Neuronal stem cell (in vitro differentiated cells): ENCODE results near the gene CERS3.

Experiments used
- DNase-seq: peaks from one replicate; pipeline ENCODE4 v3.0.0-alpha.2; 2013; ENCODE audit warnings: low spot score
- H2AFZ ChIP-seq: one replicate; pipeline ENCODE4 v1.6.1; 2013; ENCODE audit warnings: mild to moderate bottlenecking, low read length, inconsistent platforms
- H2AK5ac ChIP-seq: 2 replicates; pipeline ENCODE4 v1.6.1; 2013; ENCODE audit warnings: low read depth, mild to moderate bottlenecking, inconsistent platforms, low read length, moderate library complexity, mixed read lengths
- H2BK120ac ChIP-seq: 2 replicates; pipeline ENCODE4 v1.6.1; 2013; ENCODE audit warnings: low read depth, mild to moderate bottlenecking, inconsistent platforms, low read length, moderate library complexity, mixed read lengths
- H2BK12ac ChIP-seq: one replicate; pipeline ENCODE4 v1.6.1; 2013; ENCODE audit warnings: low read length, inconsistent platforms
- H2BK15ac ChIP-seq: 2 replicates; pipeline ENCODE4 v1.6.1; 2013; ENCODE audit warnings: mild to moderate bottlenecking, low read length, inconsistent platforms, mixed read lengths
- H2BK5ac ChIP-seq: one replicate; pipeline ENCODE4 v1.6.1; 2013; ENCODE audit warnings: inconsistent platforms, mild to moderate bottlenecking, low read length, moderate library complexity
- H3K14ac ChIP-seq: one replicate; pipeline ENCODE4 v1.6.1; 2013; ENCODE audit warnings: low read length, inconsistent platforms
- H3K18ac ChIP-seq: 2 replicates; pipeline ENCODE4 v1.6.1; 2013; ENCODE audit warnings: low read length, inconsistent platforms
- H3K23ac ChIP-seq: 2 replicates; pipeline ENCODE4 v1.6.1; 2013; ENCODE audit warnings: low read depth, mild to moderate bottlenecking, mixed read lengths, low read length, inconsistent platforms; ENCODE audit not compliant: poor library complexity
- H3K27ac ChIP-seq: replicated peaks from 3 replicates; pipeline ENCODE4 v1.5.1; 2013; ENCODE audit warnings: low read length, inconsistent platforms
- H3K27me3 ChIP-seq, 3 experiments: 2 replicates each; pipeline ENCODE4 v1.6.1; 2013; ENCODE audit warnings: low read length in 3 of 3, mild to moderate bottlenecking in 2 of 3, inconsistent platforms in 1 of 3, low read depth in 1 of 3, mixed read lengths in 1 of 3, moderate library complexity in 1 of 3; ENCODE audit not compliant: control insufficient read depth in 3 of 3, insufficient read depth in 3 of 3
- H3K36me3 ChIP-seq, 2 donors: replicated peaks in 1 of 2; 2 replicates each; pipeline ENCODE4 v1.6.1; 2013; ENCODE audit warnings: low read length in 2 of 2; ENCODE audit not compliant: control insufficient read depth in 2 of 2, insufficient read depth in 2 of 2
- H3K4ac ChIP-seq: 2 replicates; pipeline ENCODE4 v1.6.1; 2013; ENCODE audit warnings: inconsistent platforms, mild to moderate bottlenecking, low read length, moderate library complexity
- H3K4me1 ChIP-seq, 2 donors: 1 replicate in 1 of 2; 2 replicates in 1 of 2; pipeline ENCODE4 v1.6.1; 2013; ENCODE audit warnings: low read length in 2 of 2, low read depth in 1 of 2; ENCODE audit not compliant: control insufficient read depth in 2 of 2, insufficient read depth in 1 of 2
- H3K4me2 ChIP-seq: one replicate; pipeline ENCODE4 v1.6.1; 2013; ENCODE audit warnings: mild to moderate bottlenecking, low read length, inconsistent platforms; ENCODE audit not compliant: insufficient read depth, poor library complexity, severe bottlenecking
- H3K4me3 ChIP-seq, 2 donors: 2 replicates each; pipeline ENCODE4 v1.5.1; 2013; ENCODE audit warnings: low read length in 2 of 2, mild to moderate bottlenecking in 2 of 2, inconsistent platforms in 1 of 2, moderate library complexity in 1 of 2
- H3K79me1 ChIP-seq: one replicate; pipeline ENCODE4 v1.6.1; 2013; ENCODE audit warnings: low read depth, mild to moderate bottlenecking, inconsistent platforms, low read length, moderate library complexity
- H3K9ac ChIP-seq: one replicate; pipeline ENCODE4 v1.6.1; 2013; ENCODE audit warnings: mild to moderate bottlenecking, low read depth, low read length, inconsistent platforms; ENCODE audit not compliant: poor library complexity
- H3K9me3 ChIP-seq, 2 donors: replicated peaks in 1 of 2; 2 replicates each; pipeline versions ENCODE3 to v1.6.1; 2013; ENCODE audit warnings: low read length in 2 of 2, mild to moderate bottlenecking in 2 of 2, inconsistent platforms in 1 of 2, low read depth in 1 of 2, mixed read lengths in 1 of 2, moderate library complexity in 1 of 2; ENCODE audit not compliant: control insufficient read depth in 2 of 2, insufficient read depth in 1 of 2
- H4K8ac ChIP-seq: one replicate; pipeline ENCODE4 v1.6.1; 2013; ENCODE audit warnings: low read depth, mild to moderate bottlenecking, inconsistent platforms, low read length, moderate library complexity
- H4K91ac ChIP-seq: one replicate; pipeline ENCODE4 v1.6.1; 2013; ENCODE audit warnings: low read length, low read depth, mild to moderate bottlenecking, inconsistent platforms; ENCODE audit not compliant: poor library complexity
- WGBS, 2 donors: extraction: QIAGEN DNeasy Blood & Tissue Kit; methylation state at CpG; one replicate each; pipeline ENCODE4 v1.1.7; 2013; ENCODE audit warnings: missing lambda C conversion rate in 2 of 2, mixed read lengths in 1 of 2; ENCODE audit not compliant: insufficient read length in 2 of 2, insufficient replicate concordance in 1 of 2; ENCODE audit errors: extremely low coverage in 2 of 2; 5-methylcytosine and 5-hydroxymethylcytosine counted together

CERS3 gene

DNA sequence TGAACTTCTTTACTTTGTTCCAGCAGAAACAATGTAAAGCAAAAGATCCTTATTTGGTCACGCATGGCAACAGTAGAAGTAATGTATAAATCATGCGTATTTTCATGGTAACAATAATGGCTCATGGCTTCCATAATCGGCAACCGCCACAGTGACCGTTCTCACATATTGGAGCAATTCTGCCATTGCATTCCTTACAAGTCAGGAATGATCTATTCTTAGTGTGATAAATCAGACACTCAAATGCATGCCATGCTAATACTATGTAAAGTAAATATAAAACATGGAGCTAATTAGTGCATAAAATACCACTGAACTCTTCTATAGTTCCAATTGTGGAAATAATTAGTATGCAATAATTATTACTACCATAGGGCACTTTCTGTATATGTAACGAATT, 13.5 kb upstream of the CERS3 start:
- no peak for DNase-seq
- Histone ChIP-seq H2BK120ac (no peak overlapping the region), H3K9ac (no peak overlapping the region), H2AK5ac (no peak overlapping the region), H3K4me2 (no peak overlapping the region), H3K23ac (no peak overlapping the region), H4K8ac (no peak overlapping the region), H3K9me3 (peaks cover 0 to 2% of the 10 kb centered on the region in 2 donors), H4K91ac (no peak overlapping the region), H2AFZ (no peak overlapping the region), H3K14ac (no peak overlapping the region), H2BK5ac (no peak overlapping the region), H3K4me1 (no peaks in the 10 kb centered on the region), H2BK15ac (no peak overlapping the region), H3K79me1 (no peaks in the 10 kb centered on the region), H3K4ac (no peak overlapping the region), H3K18ac (no peak overlapping the region), H3K36me3 (no peaks in the 10 kb centered on the region), H3K4me3 (no peak overlapping the region), H3K27ac (no peak overlapping the region), H3K27me3 (no peaks in the 10 kb centered on the region), H2BK12ac (no peak overlapping the region)
- no CpG with 5 or more reads among the region's 6 CpGs for WGBS, 2 donors

DNA sequence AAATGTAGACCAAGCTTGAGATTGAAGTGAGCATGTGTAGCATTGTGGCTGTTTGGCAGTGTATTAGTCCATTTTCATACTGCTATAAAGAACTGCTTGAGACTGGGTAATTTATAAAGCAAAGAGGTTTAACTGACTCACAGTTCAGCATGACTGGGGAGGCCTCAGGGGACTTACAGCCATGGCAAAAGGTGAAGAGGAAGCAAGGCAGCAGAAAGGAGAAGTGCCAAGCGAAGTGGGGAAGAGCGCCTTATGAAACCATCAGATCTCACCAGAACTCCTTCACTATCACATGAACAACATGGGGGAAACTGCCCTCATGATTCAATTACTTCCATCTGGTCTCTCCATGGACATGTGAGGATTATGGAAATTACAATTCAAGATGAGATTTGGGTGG, 8.6 kb upstream of the CERS3 start:
- no peaks in the 10 kb centered on the region for H3K27me3 ChIP-seq
- no peaks in the 10 kb centered on the region for H3K36me3 ChIP-seq
- H2BK15ac ChIP-seq: no peak overlapping the region
- no peak overlapping the region for H4K8ac ChIP-seq
- no peaks in the 10 kb centered on the region for H3K4me1 ChIP-seq
- no peak overlapping the region for H2BK120ac ChIP-seq
- DNase-seq: no peak
- no peak overlapping the region for H2AFZ ChIP-seq
- H3K14ac ChIP-seq: no peak overlapping the region
- H3K18ac ChIP-seq: no peak overlapping the region
- H3K4me3 ChIP-seq: no peak overlapping the region
- no peak overlapping the region for H3K4me2 ChIP-seq
- no peak overlapping the region for H4K91ac ChIP-seq
- no peak overlapping the region for H3K9ac ChIP-seq
- H3K27ac ChIP-seq: no peak overlapping the region
- H2AK5ac ChIP-seq: no peak overlapping the region
- no CpG with 5 or more reads among the region's 2 CpGs for WGBS, 2 donors
- H2BK5ac ChIP-seq: no peak overlapping the region
- H3K4ac ChIP-seq: no peak overlapping the region
- no peaks in the 10 kb centered on the region for H3K79me1 ChIP-seq
- H2BK12ac ChIP-seq: no peak overlapping the region
- H3K9me3 ChIP-seq: no peaks in the 10 kb centered on the region
- no peak overlapping the region for H3K23ac ChIP-seq

DNA sequence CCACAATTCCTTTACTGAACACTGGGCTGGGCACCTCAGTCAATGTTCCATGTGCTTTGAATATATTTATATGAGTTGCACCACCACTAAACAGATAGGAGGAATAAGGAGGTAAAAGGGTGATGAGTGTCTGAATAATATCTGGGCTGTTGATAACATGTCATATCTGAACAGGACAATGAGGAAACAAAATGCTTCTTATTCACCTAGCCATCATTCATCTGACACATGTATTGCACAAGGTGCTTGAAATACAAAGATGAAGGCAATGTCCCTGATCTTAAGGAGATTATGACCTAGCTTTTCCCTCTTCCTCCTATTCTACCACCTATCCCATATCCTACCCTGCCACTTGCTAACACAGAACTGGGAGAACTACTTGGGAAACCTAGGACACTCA, 8.0 kb upstream of the CERS3 start:
- no peak for DNase-seq
- H4K91ac ChIP-seq: no peak overlapping the region
- H2BK15ac ChIP-seq: no peak overlapping the region
- H2AFZ ChIP-seq: no peak overlapping the region
- no peak overlapping the region for H3K23ac ChIP-seq
- no peak overlapping the region for H2AK5ac ChIP-seq
- H3K4me1 ChIP-seq: no peaks in the 10 kb centered on the region
- H3K79me1 ChIP-seq: no peaks in the 10 kb centered on the region
- no peak overlapping the region for H3K18ac ChIP-seq
- no peak overlapping the region for H3K4me2 ChIP-seq
- H4K8ac ChIP-seq: no peak overlapping the region
- H3K27ac ChIP-seq: no peak overlapping the region
- H2BK12ac ChIP-seq: no peak overlapping the region
- H3K9me3 ChIP-seq: no peaks in the 10 kb centered on the region
- H3K4me3 ChIP-seq: no peak overlapping the region
- H3K36me3 ChIP-seq: no peaks in the 10 kb centered on the region
- H3K14ac ChIP-seq: no peak overlapping the region
- H2BK5ac ChIP-seq: no peak overlapping the region
- H3K9ac ChIP-seq: no peak overlapping the region
- no peak overlapping the region for H3K4ac ChIP-seq
- no peak overlapping the region for H2BK120ac ChIP-seq
- H3K27me3 ChIP-seq: peaks cover 0 to 2% (median 0%) of the 10 kb centered on the region in 3 experiments

DNA sequence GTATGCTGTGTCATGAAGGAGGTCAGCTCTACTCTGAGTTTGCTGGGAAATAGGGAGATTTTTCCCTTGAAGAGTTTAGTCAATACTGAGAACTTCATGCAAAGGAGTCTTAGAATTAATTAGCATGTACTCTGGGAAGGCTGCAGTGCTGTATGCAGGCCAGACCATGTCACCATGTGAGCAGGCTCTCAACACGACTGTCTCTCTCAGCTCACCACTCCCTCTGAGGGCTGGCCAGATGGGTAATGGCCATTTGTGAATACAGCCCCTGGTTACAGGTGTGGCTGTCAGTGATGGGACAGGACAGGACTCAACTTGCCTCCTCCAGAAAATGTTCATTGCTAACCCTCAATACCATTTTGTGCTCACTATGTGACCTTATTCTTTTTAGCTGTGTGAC, 5.1 kb upstream of the CERS3 start:
- Histone ChIP-seq H3K27ac (no peak overlapping the region), H2BK12ac (no peak overlapping the region), H2BK5ac (no peak overlapping the region), H3K4me2 (no peak overlapping the region), H3K36me3 (no peaks in the 10 kb centered on the region), H2AFZ (no peak overlapping the region), H3K4me1 (no peaks in the 10 kb centered on the region), H2BK120ac (no peak overlapping the region), H3K23ac (no peak overlapping the region), H3K14ac (no peak overlapping the region), H2AK5ac (no peak overlapping the region), H3K27me3 (peaks cover 0 to 3% (median 0%) of the 10 kb centered on the region in 3 experiments), H3K18ac (no peak overlapping the region), H3K9me3 (no peaks in the 10 kb centered on the region), H4K8ac (no peak overlapping the region), H4K91ac (no peak overlapping the region), H3K4me3 (no peak overlapping the region), H3K9ac (no peak overlapping the region), H3K4ac (no peak overlapping the region), H2BK15ac (no peak overlapping the region), H3K79me1 (no peaks in the 10 kb centered on the region)
- WGBS, 2 donors: no CpG with 5 or more reads among the region's 1 CpG
- no peak for DNase-seq
